Measurements from ENCODE around the gene MARCHF2.
A peak's percentile ranks its signal among the peaks of the same experiment; 100 is the strongest.

MARCHF2 gene

DNA sequence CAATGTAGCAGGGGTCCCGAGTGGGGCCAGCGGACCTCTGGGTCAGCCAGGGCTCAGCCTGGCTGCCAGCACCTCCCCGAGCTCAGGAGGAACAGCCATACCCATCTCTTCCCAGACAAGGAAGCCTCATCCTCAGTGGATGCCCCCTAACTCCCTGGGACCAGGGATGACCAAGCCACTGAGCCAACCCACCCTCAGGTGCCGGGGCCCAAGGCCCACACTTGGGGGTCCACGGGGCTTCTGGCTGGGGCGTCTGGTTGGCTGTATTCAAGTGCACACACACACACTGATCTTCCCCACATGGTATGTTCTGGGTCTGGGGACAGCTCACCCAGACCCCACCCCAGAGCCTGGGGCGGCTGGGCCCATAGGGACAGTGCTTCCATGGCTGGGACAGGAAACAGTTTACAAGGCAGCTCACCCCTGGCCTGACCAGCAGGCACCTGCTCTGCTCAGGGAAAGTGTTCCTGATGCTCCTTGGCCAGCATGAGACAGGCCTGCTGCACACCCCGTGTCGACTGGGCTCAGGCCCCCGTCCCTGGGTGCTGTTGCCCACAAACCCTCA is 15.3 kb upstream of the MARCHF2 start:
- no peak for DNase-seq
- H3K14ac ChIP-seq (ENCODE audit: low read length in 2 of 2), result no peak overlapping the region

DNA sequence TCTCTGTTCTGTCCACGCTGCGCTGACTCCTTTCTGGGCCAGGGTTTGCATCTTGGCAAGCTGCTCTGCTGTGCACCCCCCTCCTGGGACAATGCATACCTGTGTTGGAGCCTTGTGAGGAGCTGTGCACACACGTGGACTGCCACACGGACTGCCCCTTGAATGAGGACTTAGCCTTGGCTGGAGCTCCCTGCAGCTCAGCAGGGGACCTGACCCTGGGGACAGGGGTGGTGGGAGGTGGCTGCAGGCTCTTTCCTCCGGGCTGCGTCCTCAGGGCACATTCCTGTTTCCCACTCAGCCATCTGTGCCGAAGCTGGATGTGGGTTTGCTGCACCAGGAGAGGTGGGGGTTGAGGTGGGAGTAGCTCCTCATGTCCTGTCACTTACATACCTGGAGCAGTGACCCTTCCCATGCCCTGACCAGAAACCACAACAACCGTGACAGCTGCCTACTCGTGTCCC is 14.8 kb upstream of the MARCHF2 start:
- Histone ChIP-seq H3K14ac (ENCODE audit: low read length in 2 of 2) (peak overlapping the region in 1 of 2 experiments; percentile 19), H3K36me3 (ENCODE audit: control insufficient read depth in 1 of 2, insufficient read depth in 2 of 2, low read depth in 1 of 2, low read length in 2 of 2) (peaks cover 26 to 63% of the 10 kb centered on the region in 2 experiments), H2BK15ac (ENCODE audit: low read depth, poor library complexity, severe bottlenecking) (no peak overlapping the region), H4K8ac (ENCODE audit: low read length) (peak overlapping the region; percentile 13), H3K4ac (ENCODE audit: low read depth in 1 of 2, low read length in 2 of 2) (no peak overlapping the region), H3K79me1 (replicated peaks; ENCODE audit: low read length, poor library complexity, severe bottlenecking) (peaks cover 32% of the 10 kb centered on the region), H2AK5ac (ENCODE audit: low read length, severe bottlenecking) (no peak overlapping the region), H4K91ac (ENCODE audit: low read length) (peak overlapping the region; percentile 57), H2BK5ac (ENCODE audit: low read depth, low read length, poor library complexity, severe bottlenecking) (no peak overlapping the region), H3K18ac (ENCODE audit: low read depth in 1 of 2, low read length in 2 of 2) (no peak overlapping the region), H2BK120ac (ENCODE audit: low read depth, low read length) (no peak overlapping the region), H2AFZ (ENCODE audit: low read depth, low read length) (no peak overlapping the region), H3K23ac (ENCODE audit: low read length in 2 of 2) (no peak overlapping the region), H3K4me3 (ENCODE audit: insufficient read depth in 1 of 2, low read depth in 1 of 2, low read length in 2 of 2) (no peak overlapping the region), H3K27me3 (ENCODE audit: control insufficient read depth in 1 of 2, insufficient read depth in 1 of 2, low read length in 2 of 2) (no peaks in the 10 kb centered on the region), H3K4me1 (ENCODE audit: control insufficient read depth, insufficient read depth, low read depth, low read length) (peaks cover 43% of the 10 kb centered on the region), H3K9me3 (ENCODE audit: control insufficient read depth, low read length) (no peaks in the 10 kb centered on the region), H3K9ac (ENCODE audit: low read length) (no peak overlapping the region), H3K27ac (ENCODE audit: low read length, poor library complexity, severe bottlenecking) (peak overlapping the region; percentile 5), H3K4me2 (ENCODE audit: low read length, poor library complexity, severe bottlenecking) (no peak overlapping the region), H2BK12ac (ENCODE audit: low read length in 2 of 2) (no peak overlapping the region)
- no peak for DNase-seq
- WGBS, result 74% methylated on average over 9 of the region's 9 CpGs

More for the DNA sequence above, 15.3 kb upstream of the MARCHF2 start:
- Histone ChIP-seq H4K8ac (ENCODE audit: low read length) (no peak overlapping the region), H3K4me2 (ENCODE audit: low read length, poor library complexity, severe bottlenecking) (no peak overlapping the region), H3K9me3 (ENCODE audit: control insufficient read depth, low read length) (no peaks in the 10 kb centered on the region), H3K9ac (ENCODE audit: low read length) (no peak overlapping the region), H3K18ac (ENCODE audit: low read depth in 1 of 2, low read length in 2 of 2) (peak overlapping the region in 1 of 2 experiments; percentile 1), H2AK5ac (ENCODE audit: low read length, severe bottlenecking) (peak overlapping the region; percentile 29), H3K4me1 (ENCODE audit: control insufficient read depth, insufficient read depth, low read depth, low read length) (peaks cover 46% of the 10 kb centered on the region), H3K27ac (ENCODE audit: low read length, poor library complexity, severe bottlenecking) (peak overlapping the region; percentile 0), H2BK120ac (ENCODE audit: low read depth, low read length) (no peak overlapping the region), H2AFZ (ENCODE audit: low read depth, low read length) (no peak overlapping the region), H2BK15ac (ENCODE audit: low read depth, poor library complexity, severe bottlenecking) (no peak overlapping the region), H4K91ac (ENCODE audit: low read length) (peak overlapping the region; percentile 57), H3K79me1 (replicated peaks; ENCODE audit: low read length, poor library complexity, severe bottlenecking) (peaks cover 27% of the 10 kb centered on the region), H2BK5ac (ENCODE audit: low read depth, low read length, poor library complexity, severe bottlenecking) (no peak overlapping the region), H3K23ac (ENCODE audit: low read length in 2 of 2) (no peak overlapping the region), H2BK12ac (ENCODE audit: low read length in 2 of 2) (no peak overlapping the region), H3K4ac (ENCODE audit: low read depth in 1 of 2, low read length in 2 of 2) (no peak overlapping the region), H3K4me3 (ENCODE audit: insufficient read depth in 1 of 2, low read depth in 1 of 2, low read length in 2 of 2) (no peak overlapping the region), H3K36me3 (ENCODE audit: control insufficient read depth in 1 of 2, insufficient read depth in 2 of 2, low read depth in 1 of 2, low read length in 2 of 2) (peaks cover 21 to 61% of the 10 kb centered on the region in 2 experiments), H3K27me3 (ENCODE audit: control insufficient read depth in 1 of 2, insufficient read depth in 1 of 2, low read length in 2 of 2) (no peaks in the 10 kb centered on the region)
- WGBS, result 95% methylated on average over 10 of the region's 10 CpGs

DNA sequence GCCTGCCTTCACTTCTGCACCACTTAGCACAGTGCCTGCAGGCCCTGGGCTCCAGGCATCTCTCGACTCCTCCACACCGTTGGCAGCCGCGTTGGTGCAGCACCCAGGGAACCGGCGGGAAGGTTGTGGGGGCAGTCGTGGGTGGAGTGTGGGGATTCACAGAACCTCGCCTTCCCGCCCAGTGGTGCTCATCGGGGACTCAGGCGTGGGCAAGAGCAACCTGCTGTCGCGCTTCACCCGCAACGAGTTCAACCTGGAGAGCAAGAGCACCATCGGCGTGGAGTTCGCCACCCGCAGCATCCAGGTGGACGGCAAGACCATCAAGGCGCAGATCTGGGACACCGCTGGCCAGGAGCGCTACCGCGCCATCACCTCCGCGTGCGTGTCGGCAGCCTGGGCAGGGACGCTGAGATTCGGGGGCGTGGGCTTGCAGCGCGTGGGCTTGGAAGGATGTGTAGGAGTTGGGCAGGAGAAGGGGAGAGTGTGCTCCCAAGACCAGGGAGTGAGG is 13.4 kb upstream of the MARCHF2 start:
- H3K27me3 ChIP-seq (ENCODE audit: control insufficient read depth in 1 of 2, insufficient read depth in 1 of 2, low read length in 2 of 2), result no peaks in the 10 kb centered on the region
- H3K36me3 ChIP-seq (ENCODE audit: control insufficient read depth in 1 of 2, insufficient read depth in 2 of 2, low read depth in 1 of 2, low read length in 2 of 2), result peaks cover 35 to 67% of the 10 kb centered on the region in 2 experiments
- no peak overlapping the region for H2BK12ac ChIP-seq (ENCODE audit: low read length in 2 of 2)
- H3K14ac ChIP-seq (ENCODE audit: low read length in 2 of 2), result no peak overlapping the region
- no peak for DNase-seq
- H2BK15ac ChIP-seq (ENCODE audit: low read depth, poor library complexity, severe bottlenecking), result no peak overlapping the region
- no peak overlapping the region for H2BK120ac ChIP-seq (ENCODE audit: low read depth, low read length)
- no peak overlapping the region for H4K91ac ChIP-seq (ENCODE audit: low read length)
- H3K4me3 ChIP-seq (ENCODE audit: insufficient read depth in 1 of 2, low read depth in 1 of 2, low read length in 2 of 2), result no peak overlapping the region
- H3K9me3 ChIP-seq (ENCODE audit: control insufficient read depth, low read length), result no peaks in the 10 kb centered on the region
- H4K8ac ChIP-seq (ENCODE audit: low read length), result no peak overlapping the region
- no peak overlapping the region for H2BK5ac ChIP-seq (ENCODE audit: low read depth, low read length, poor library complexity, severe bottlenecking)
- WGBS, result 97% methylated on average over 34 of the region's 34 CpGs
- H3K4ac ChIP-seq (ENCODE audit: low read depth in 1 of 2, low read length in 2 of 2), result no peak overlapping the region
- peaks cover 33% of the 10 kb centered on the region for H3K4me1 ChIP-seq (ENCODE audit: control insufficient read depth, insufficient read depth, low read depth, low read length)
- H3K18ac ChIP-seq (ENCODE audit: low read depth in 1 of 2, low read length in 2 of 2), result no peak overlapping the region
- no peak overlapping the region for H2AFZ ChIP-seq (ENCODE audit: low read depth, low read length)
- no peak overlapping the region for H3K23ac ChIP-seq (ENCODE audit: low read length in 2 of 2)
- H2AK5ac ChIP-seq (ENCODE audit: low read length, severe bottlenecking), result no peak overlapping the region
- H3K27ac ChIP-seq (ENCODE audit: low read length, poor library complexity, severe bottlenecking), result no peak overlapping the region
- H3K79me1 ChIP-seq (replicated peaks; ENCODE audit: low read length, poor library complexity, severe bottlenecking), result peaks cover 38% of the 10 kb centered on the region
- H3K9ac ChIP-seq (ENCODE audit: low read length), result no peak overlapping the region
- H3K4me2 ChIP-seq (ENCODE audit: low read length, poor library complexity, severe bottlenecking), result no peak overlapping the region

DNA sequence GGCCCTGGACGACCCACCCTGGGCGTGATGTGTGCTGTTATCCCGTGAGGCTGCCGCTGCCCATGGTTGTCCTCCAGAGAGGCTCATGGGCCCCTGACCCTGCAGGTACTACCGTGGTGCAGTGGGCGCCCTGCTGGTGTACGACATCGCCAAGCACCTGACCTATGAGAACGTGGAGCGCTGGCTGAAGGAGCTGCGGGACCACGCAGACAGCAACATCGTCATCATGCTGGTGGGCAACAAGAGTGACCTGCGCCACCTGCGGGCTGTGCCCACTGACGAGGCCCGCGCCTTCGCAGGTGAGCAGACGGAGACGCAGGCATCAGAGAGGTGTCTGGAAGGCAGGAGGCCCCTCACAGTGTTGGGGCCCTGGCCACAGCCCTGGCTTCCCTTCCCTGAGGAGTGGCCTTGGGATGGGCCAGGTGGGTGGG is 11.1 kb upstream of the MARCHF2 start:
- Histone ChIP-seq H3K9me3 (ENCODE audit: control insufficient read depth, low read length) (no peaks in the 10 kb centered on the region), H3K4ac (ENCODE audit: low read depth in 1 of 2, low read length in 2 of 2) (no peak overlapping the region), H3K4me3 (ENCODE audit: insufficient read depth in 1 of 2, low read depth in 1 of 2, low read length in 2 of 2) (no peak overlapping the region), H3K23ac (ENCODE audit: low read length in 2 of 2) (no peak overlapping the region), H2BK15ac (ENCODE audit: low read depth, poor library complexity, severe bottlenecking) (no peak overlapping the region), H3K79me1 (replicated peaks; ENCODE audit: low read length, poor library complexity, severe bottlenecking) (peaks cover 36% of the 10 kb centered on the region), H3K14ac (ENCODE audit: low read length in 2 of 2) (no peak overlapping the region), H2AFZ (ENCODE audit: low read depth, low read length) (no peak overlapping the region), H2BK12ac (ENCODE audit: low read length in 2 of 2) (no peak overlapping the region), H2BK5ac (ENCODE audit: low read depth, low read length, poor library complexity, severe bottlenecking) (no peak overlapping the region), H3K27me3 (ENCODE audit: control insufficient read depth in 1 of 2, insufficient read depth in 1 of 2, low read length in 2 of 2) (no peaks in the 10 kb centered on the region), H2BK120ac (ENCODE audit: low read depth, low read length) (no peak overlapping the region), H3K4me1 (ENCODE audit: control insufficient read depth, insufficient read depth, low read depth, low read length) (peaks cover 17% of the 10 kb centered on the region), H3K36me3 (ENCODE audit: control insufficient read depth in 1 of 2, insufficient read depth in 2 of 2, low read depth in 1 of 2, low read length in 2 of 2) (peaks cover 44 to 64% of the 10 kb centered on the region in 2 experiments), H4K91ac (ENCODE audit: low read length) (peak overlapping the region; percentile 18), H3K18ac (ENCODE audit: low read depth in 1 of 2, low read length in 2 of 2) (no peak overlapping the region), H3K9ac (ENCODE audit: low read length) (no peak overlapping the region), H3K27ac (ENCODE audit: low read length, poor library complexity, severe bottlenecking) (no peak overlapping the region), H4K8ac (ENCODE audit: low read length) (no peak overlapping the region), H3K4me2 (ENCODE audit: low read length, poor library complexity, severe bottlenecking) (no peak overlapping the region), H2AK5ac (ENCODE audit: low read length, severe bottlenecking) (no peak overlapping the region)
- 97% methylated on average over 21 of the region's 21 CpGs for WGBS
- no peak for DNase-seq
